ENCODE measurements around the gene HOMER1. TPM values are rescaled to one million over a fixed set of nuclear protein-coding genes. Genes with fewer than 3 reads are reported as not detected.
A peak's percentile ranks its signal among the peaks of the same experiment; 100 is the strongest.

Gene HOMER1
- total and polyA plus RNA-seq, 2 of the 4 experiments (the other 2 are of a cell fraction), result 1.9 to 6.8 TPM

DNA sequence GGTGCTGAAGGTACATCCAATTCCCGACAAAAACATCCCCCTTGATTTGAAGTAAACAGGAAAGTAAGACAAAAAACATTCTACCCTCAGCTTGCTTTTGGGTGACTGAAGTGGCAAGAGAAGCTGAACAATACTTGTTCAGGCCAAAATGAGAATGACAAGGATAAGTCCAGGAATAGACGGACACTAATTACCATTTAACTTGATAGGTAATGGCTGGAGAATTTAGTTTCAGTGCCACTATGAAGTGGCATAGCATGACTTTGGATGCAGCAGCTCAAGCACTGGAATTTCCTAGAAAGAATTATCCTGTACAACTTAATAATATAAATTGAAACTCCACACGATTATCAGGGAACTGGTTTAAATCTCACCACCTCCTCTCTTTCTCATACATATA, 49.7 kb downstream of the HOMER1 start:
- BruUV-seq (replicated peaks), result no TSS peak
- Histone ChIP-seq H2AK5ac (ENCODE audit: low read depth, low read length) (no peak overlapping the region), H3K27me3 (ENCODE audit: control insufficient read depth, insufficient read depth, low read length) (no peaks in the 10 kb centered on the region), H2BK120ac (ENCODE audit: low read depth, low read length) (no peak overlapping the region), H3K14ac (replicated peaks; ENCODE audit: low read depth, low read length) (no peak overlapping the region), H3K4me2 (ENCODE audit: low read depth, low read length) (no peak overlapping the region), H3K79me1 (ENCODE audit: low read depth in 1 of 2, low read length in 2 of 2) (0 out of 4 replicates have a peak, but pooled peaks cover 3 to 4% of the 10 kb centered on the region in 2 experiments), H3K18ac (ENCODE audit: low read depth, low read length) (no peak overlapping the region), H2BK15ac (ENCODE audit: low read depth, low read length) (no peak overlapping the region), H3K9ac (ENCODE audit: low read depth, low read length) (no peak overlapping the region), H2AK9ac (replicated peaks; ENCODE audit: low read depth, low read length, poor library complexity) (no peak overlapping the region), H3K27ac (ENCODE audit: insufficient read depth, low read length) (no peak overlapping the region), H3K4ac (ENCODE audit: low read depth, low read length) (no peak overlapping the region), H2BK5ac (ENCODE audit: low read depth, low read length, poor library complexity, severe bottlenecking) (no peak overlapping the region), H2BK20ac (ENCODE audit: low read depth, low read length) (no peak overlapping the region), H3K23ac (ENCODE audit: low read depth, low read length) (no peak overlapping the region), H3K36me3 (ENCODE audit: control insufficient read depth, insufficient read depth, low read length) (no peaks in the 10 kb centered on the region), H3K4me1 (ENCODE audit: control insufficient read depth, insufficient read depth, low read length) (no peaks in the 10 kb centered on the region), H3K56ac (ENCODE audit: extremely low read depth, insufficient read depth, low read length) (no peak overlapping the region), H2AFZ (replicated peaks; ENCODE audit: low read length, poor library complexity) (no peak overlapping the region), H4K5ac (ENCODE audit: low read depth, low read length) (no peak overlapping the region), H3K9me3 (ENCODE audit: control insufficient read depth, insufficient read depth, low read length) (no peaks in the 10 kb centered on the region), H3K9me1 (ENCODE audit: insufficient read depth, low read length) (no peaks in the 10 kb centered on the region), H4K20me1 (ENCODE audit: insufficient read depth, low read length) (0 out of 2 replicates have a peak, but pooled peaks cover 3% of the 10 kb centered on the region), H3K4me3 (ENCODE audit: insufficient read depth, low read depth, low read length) (no peak overlapping the region), H4K91ac (ENCODE audit: insufficient read depth, low read depth, low read length) (no peak overlapping the region), H4K8ac (ENCODE audit: low read depth in 2 of 2, low read length in 2 of 2) (no peak overlapping the region)
- CTCF ChIA-PET, result interaction anchor here (0.5 to 2.6 kb wide), 10 partner anchors 9 to 439 kb away, joined by 3 to 12 read pairs (median 4); no protein-coding TSS in a partner anchor
- no peak for DNase-seq
- POLR2A ChIA-PET (ENCODE audit: unreplicated experiment), result no interaction called here
- in situ Hi-C loops (cut with MboI; ENCODE audit: low sequenced_read_pairs), result loop anchor here (10.0 kb wide), 1 partner anchor 439 kb away; no protein-coding TSS in a partner anchor
- TF ChIP-seq CEBPB (IDR thresholded peaks at IDR 0.05; ENCODE audit: low read depth, low read length), result no peak
- TF ChIP-seq RCOR1 (IDR thresholded peaks at IDR 0.05; ENCODE audit: insufficient replicate concordance, low read length), result no peak
- TF ChIP-seq, protein P1, sequence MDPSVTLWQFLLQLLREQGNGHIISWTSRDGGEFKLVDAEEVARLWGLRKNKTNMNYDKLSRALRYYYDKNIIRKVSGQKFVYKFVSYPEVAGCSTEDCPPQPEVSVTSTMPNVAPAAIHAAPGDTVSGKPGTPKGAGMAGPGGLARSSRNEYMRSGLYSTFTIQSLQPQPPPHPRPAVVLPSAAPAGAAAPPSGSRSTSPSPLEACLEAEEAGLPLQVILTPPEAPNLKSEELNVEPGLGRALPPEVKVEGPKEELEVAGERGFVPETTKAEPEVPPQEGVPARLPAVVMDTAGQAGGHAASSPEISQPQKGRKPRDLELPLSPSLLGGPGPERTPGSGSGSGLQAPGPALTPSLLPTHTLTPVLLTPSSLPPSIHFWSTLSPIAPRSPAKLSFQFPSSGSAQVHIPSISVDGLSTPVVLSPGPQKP (IDR thresholded peaks at IDR 0.05; ENCODE audit: borderline replicate concordance, low read depth, low read length), result no peak
- TF ChIP-seq FOS (IDR thresholded peaks at IDR 0.05; ENCODE audit: low read depth, low read length), result no peak
- no peak for TF ChIP-seq RFX5 (IDR thresholded peaks at IDR 0.05; ENCODE audit: low read depth, low read length)
- TF ChIP-seq BHLHE40 (IDR thresholded peaks at IDR 0.05; ENCODE audit: low read depth, low read length), result no peak
- TF ChIP-seq, protein P2, sequence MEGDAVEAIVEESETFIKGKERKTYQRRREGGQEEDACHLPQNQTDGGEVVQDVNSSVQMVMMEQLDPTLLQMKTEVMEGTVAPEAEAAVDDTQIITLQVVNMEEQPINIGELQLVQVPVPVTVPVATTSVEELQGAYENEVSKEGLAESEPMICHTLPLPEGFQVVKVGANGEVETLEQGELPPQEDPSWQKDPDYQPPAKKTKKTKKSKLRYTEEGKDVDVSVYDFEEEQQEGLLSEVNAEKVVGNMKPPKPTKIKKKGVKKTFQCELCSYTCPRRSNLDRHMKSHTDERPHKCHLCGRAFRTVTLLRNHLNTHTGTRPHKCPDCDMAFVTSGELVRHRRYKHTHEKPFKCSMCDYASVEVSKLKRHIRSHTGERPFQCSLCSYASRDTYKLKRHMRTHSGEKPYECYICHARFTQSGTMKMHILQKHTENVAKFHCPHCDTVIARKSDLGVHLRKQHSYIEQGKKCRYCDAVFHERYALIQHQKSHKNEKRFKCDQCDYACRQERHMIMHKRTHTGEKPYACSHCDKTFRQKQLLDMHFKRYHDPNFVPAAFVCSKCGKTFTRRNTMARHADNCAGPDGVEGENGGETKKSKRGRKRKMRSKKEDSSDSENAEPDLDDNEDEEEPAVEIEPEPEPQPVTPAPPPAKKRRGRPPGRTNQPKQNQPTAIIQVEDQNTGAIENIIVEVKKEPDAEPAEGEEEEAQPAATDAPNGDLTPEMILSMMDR (conservative IDR thresholded peaks at IDR 0.05; ENCODE audit: low read depth, low read length), result no peak
- TF ChIP-seq MXI1 (IDR thresholded peaks at IDR 0.05; ENCODE audit: borderline replicate concordance, low read depth, low read length), result no peak
- TF ChIP-seq RAD21 (IDR thresholded peaks at IDR 0.05; ENCODE audit: low read length), result no peak
- no peak for TF ChIP-seq MAFK (IDR thresholded peaks at IDR 0.05; ENCODE audit: low read depth, low read length)
- no peak for TF ChIP-seq SMC3 (IDR thresholded peaks at IDR 0.05; ENCODE audit: low read depth, low read length)
- no peak for TF ChIP-seq POLR2A (IDR thresholded peaks at IDR 0.05; ENCODE audit: low read depth, low read length)
- no peak for TF ChIP-seq USF2 (IDR thresholded peaks at IDR 0.05; ENCODE audit: low read depth, low read length)
- TF ChIP-seq CHD1 (IDR thresholded peaks at IDR 0.05; ENCODE audit: low read depth, low read length), result no peak
- TF ChIP-seq MAZ (IDR thresholded peaks at IDR 0.05; ENCODE audit: borderline replicate concordance, low read depth, low read length), result no peak
- no peak for TF ChIP-seq NFE2L2 (IDR thresholded peaks at IDR 0.05; ENCODE audit: low read depth, low read length)
- dilution Hi-C loops (cut with HindIII; ENCODE audit: low sequenced_read_pairs, unreplicated experiment), result no loop called here
- intact Hi-C loops (cut with micrococcal nuclease), result loop anchor here (1.0 to 5.0 kb wide), 4 partner anchors 208 to 439 kb away; partner anchors contain the start of gene JMY
- no CpG with 5 or more reads among the region's 3 CpGs for WGBS, 2 experiments (ENCODE audit: extremely low coverage in 2 of 2, insufficient read length in 1 of 2)
- ATAC-seq (ENCODE audit: low read depth), result 0 out of 2 replicates have a peak, but pooled peaks have one; percentile 11
